HG02870 (cell line): Measurements from ENCODE around the gene TMC5.
"Not testable (repeated sequence)": the region's sequence is repeated elsewhere in the genome, so short reads cannot be mapped to it uniquely, and the experiment has no call there.

Source experiments
- ATAC-seq: cut with Tn5 transposase; IDR thresholded peaks from one replicate; pipeline ENCODE4 v1.9.1; 2021; ENCODE audit warnings: mild to moderate bottlenecking, moderate library complexity; ENCODE audit not compliant: unreplicated experiment

Gene TMC5

DNA sequence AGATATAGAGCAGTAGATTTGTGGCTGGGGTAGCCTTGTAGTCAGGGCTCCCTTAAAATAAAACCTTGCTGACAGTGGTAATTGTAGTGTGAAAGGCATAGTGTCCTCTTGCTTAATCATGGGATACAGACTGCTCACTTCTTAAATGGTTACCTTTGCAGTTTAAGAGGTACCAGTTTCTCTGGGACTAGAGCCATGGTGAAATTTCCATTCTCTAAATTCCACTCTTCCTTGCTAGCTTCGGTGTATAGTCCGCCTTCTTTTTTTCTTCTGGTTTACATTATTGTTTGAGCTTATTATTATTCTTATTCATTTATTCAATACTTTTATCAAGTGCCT, 107.7 kb downstream of the TMC5 start:
- ATAC-seq = no peak

DNA sequence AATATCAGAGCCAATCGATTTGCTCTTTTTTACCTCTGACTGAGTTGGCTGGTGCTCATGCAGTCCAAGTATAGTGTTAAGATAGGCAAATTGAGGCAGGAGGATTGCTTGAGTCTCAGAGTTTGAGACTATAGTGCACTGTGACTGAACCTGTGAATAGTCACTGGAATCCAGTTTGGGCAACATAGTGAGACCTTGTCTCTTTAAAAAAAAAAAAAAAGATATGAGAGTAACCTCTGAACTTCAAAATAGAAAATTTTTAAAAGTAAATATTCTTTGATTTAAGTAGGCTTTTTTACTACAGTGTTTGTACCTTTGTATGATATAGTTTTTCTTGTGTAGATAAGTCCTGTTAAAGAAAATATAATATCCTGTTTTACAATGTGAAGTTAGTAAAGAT, 109.5 kb downstream of the TMC5 start:
- ATAC-seq = no peak

DNA sequence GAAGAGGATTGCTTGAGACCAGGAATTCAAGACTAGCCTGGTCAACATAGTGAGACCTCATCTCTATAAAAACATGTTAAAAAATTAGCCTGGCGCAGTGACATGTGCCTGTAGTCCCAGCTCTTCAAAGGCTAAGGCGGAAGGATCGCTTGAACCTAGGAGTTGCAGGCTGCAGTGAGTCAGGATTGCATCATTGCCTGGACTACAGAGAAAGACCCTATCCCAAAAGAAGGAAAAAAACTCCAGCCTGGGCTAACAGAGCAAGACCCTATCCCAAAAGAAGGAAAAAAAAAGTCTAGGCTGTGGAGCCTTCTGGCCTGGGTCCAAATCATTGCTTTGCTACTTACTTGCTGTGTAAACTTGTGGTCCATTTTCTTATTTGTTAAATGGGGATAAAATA, 111.0 kb downstream of the TMC5 start:
- ATAC-seq = no peak

DNA sequence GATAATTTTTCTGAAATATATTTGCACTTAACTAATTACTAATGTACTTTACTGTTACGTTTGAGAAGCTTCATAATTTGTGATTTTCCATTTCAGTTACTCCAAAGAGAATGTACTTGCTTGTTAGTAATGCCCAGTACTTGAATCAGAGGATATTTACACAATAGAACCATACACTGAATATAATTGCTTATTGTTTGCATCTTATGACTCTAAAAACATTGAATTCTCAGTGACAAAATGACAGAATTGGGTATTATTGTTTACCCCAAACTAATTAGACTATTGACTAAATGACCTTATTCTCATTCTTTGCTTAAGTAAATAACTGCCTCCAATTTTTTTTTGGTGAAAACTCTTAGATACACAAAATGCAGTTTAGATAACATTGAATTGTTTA, 114.9 kb downstream of the TMC5 start:
- ATAC-seq = no peak

DNA sequence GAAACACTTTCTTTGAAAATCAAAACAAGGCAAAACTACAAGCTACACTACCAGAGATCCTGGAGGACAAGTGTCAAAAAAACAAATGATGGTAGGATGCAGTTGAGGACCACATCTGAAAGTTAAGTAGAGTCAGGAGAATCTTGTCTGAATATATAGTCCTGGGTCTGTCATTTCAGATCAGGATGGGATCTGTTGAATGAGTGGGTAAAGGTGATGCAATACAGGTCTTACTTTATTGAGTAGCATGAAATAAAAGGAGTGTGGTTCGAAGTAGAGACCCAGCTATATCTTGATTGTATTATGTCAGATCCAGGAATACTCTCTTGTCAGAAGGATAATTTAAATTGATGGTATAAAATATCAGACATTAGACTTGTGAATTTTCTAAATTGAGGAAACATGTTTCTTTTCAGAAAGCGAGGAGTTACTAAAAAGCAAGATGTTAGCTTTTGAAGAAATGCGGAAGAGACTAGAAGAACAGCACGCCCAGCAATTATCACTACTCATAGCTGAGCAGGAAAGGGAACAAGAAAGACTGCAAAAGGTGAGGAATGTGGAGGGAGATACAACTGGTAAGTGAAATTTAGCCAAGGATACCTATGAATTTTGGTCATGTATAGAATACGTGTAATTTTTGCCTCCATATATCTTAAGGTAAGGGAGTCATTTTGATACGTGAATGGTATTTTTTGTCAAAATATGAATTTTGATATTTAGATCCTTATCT, 122.7 kb downstream of the TMC5 start:
- no peak for ATAC-seq

DNA sequence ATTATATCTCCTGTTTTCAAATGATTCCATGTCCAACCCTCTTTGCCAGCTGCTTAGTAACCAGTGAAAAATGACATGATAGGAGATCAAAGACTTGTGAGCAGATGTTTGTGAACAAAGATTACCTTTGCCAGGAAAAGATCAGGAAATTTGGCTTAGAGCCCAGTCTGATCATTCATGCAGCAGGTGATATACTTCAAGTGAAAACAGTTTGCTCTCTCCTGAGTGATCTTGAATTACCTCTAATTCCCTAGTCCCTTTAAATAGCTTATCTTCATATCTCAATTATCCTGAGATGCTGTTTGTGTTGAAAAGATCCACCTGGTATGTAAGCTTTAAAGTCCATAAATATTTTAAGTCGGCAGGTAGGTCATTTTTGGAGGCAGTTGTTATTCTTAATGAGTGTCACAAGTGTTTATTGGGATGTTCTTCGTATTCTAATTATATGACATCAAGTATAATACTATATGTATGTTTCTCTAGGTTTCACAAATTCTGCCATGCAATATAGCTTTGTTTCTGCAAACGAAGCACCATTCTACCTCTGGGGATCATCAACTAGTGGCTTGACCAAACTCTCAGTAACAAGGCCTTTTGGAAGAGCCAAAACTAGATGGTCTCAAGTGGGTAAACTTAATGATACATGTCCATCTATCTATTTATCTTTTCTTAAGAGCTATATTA, 124.6 kb downstream of the TMC5 start:
- no peak for ATAC-seq

DNA sequence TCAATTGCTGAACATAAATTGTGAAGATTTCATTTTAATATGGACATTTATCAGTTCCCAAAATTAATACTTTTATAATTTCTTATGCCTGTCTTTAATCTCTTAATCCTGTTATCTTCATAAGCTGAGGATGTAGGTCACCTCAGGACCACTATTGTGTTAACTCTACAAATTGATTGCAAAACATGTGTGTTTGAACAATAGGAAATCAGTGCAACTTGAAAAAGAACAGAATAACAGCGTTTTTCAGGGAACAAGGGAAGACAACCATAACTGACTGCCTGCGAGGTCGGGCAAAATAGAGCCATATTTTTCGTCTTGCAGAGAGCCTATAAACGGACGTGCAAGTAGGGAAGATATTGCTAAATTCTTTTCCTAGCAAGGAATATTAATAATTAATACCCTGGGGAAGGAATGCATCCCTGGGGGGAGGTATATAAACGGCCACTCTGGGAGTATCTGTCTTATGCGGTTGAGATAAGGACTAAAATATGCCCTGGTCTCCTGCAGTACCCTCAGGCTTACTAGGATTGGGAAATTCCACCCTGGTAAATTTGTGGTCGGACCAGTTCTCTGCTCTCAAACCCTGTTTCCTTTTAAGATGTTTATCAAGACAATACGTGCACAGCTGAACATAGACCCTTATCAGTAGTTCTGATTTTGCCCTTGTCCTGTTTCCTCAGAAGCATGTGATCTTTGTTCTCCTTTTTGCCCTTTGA, 125.8 kb downstream of the TMC5 start:
- ATAC-seq = not testable (repeated sequence)

DNA sequence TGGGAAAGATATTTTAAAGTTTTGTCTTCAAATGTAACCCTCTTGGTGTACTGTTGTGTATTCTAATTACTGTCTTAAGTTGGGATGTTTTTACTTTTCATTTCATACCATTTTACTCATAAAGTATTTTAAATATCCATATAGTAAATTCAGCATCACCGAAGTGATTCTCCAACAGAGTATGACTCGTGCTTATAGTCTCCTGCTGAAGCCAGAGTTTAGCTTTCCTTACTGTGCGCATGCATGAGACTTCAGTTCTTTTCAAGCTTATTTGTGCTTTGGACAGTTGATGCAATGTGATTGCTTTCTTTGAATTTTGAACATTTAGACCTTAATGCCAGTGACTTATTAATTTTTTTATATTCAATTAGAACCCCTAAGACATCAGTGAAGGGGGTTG, 130.5 kb downstream of the TMC5 start:
- ATAC-seq = no peak
